Stimulated activated CD4-positive, alpha-beta T cell treated with anti-CD3 and anti-CD28 coated beads, Interleukin-12 subunit alpha, Interleukin-12 subunit beta, amount 100 ng/mL, for 4 hours (primary cell): ENCODE data around the gene IFNL3.
"Not testable (repeated sequence)": the region's sequence is repeated elsewhere in the genome, so short reads cannot be mapped to it uniquely, and the experiment has no call there.

Source experiments
- DNase-seq: peaks from one replicate; pipeline ENCODE4 v3.0.0-alpha.2; 2020

Gene IFNL3

DNA sequence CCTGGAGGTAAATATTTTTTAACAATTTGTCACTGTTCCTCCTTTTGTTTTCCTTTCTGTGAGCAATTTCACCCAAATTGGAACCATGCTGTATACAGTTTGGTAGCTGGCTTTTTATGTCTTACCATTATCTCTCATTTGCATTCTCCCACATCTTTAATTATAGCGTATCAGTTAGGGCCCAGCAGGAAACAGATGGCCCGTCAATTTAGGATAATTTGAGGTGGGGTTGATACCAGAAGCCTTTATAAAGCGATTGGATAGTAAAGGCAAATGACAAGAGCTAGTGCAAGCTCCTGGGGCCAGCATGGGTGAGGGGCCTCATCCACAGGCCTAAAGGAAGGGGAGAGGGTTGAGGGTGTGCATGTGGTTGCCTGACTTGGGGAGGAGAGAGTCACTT lies 7.7 kb upstream of the IFNL3 start:
- no peak for DNase-seq

DNA sequence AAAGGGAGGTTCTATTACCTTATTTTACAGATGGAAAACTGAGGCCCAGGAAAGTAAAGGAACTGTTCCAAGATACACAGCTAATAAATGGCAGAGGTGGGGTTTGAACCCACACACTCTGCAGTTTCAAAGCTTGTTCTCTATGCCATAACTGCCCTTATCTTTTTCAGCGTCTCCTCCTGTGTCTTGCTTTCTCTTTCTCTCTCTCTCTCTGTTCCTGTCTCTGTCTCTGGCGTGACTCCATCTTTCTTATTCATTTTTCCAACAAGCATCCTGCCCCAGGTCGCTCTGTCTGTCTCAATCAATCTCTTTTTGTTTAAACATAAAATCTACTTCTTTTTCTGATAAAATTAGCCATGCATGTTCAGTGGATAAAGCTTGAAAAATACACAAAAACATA lies 7.0 kb upstream of the IFNL3 start:
- DNase-seq, result no peak

DNA sequence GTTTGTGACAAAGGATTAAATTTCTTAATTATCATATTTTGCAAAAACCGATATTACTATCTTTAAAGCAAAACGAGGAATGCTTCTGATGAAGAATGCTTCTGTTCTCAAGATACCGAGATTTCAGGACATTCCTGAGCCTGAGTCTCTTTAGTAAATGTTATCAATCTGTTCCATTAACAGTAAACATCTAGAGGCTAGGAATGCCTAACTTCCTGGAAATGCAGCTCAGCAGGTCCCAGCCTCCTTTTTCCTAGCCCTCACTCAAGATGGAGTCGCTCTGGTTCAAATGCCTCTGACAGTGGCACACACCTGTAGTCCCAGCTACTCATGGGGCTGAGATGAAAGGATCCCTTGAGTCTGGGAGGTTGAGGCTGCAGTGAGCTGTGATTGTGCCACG lies 6.3 kb upstream of the IFNL3 start:
- no peak for DNase-seq

DNA sequence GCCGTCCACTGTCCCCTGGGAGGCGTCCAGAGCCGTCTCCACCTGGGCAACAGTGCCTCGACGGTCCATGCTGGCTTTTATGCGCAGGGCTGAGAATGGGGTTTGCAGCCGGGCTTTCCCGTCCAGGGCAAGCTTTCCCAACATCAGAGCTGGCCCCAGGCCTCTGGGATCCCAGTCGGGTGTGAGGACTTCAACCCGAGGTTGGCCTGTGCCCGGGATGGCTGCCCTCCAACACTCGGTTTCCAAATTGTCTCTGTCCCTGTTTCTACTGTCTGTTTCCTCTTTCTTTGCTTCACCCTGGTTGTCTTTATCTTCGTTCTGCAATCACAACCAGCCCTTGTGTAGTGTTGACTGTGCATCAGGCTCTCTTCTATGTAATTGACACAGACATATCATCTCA lies 4.0 kb upstream of the IFNL3 start, which contains the start of gene IFNL4:
TSS of gene IFNL4 (minus strand) at position 51 of the 400 bp plus-strand sequence.
- DNase-seq, result no peak

DNA sequence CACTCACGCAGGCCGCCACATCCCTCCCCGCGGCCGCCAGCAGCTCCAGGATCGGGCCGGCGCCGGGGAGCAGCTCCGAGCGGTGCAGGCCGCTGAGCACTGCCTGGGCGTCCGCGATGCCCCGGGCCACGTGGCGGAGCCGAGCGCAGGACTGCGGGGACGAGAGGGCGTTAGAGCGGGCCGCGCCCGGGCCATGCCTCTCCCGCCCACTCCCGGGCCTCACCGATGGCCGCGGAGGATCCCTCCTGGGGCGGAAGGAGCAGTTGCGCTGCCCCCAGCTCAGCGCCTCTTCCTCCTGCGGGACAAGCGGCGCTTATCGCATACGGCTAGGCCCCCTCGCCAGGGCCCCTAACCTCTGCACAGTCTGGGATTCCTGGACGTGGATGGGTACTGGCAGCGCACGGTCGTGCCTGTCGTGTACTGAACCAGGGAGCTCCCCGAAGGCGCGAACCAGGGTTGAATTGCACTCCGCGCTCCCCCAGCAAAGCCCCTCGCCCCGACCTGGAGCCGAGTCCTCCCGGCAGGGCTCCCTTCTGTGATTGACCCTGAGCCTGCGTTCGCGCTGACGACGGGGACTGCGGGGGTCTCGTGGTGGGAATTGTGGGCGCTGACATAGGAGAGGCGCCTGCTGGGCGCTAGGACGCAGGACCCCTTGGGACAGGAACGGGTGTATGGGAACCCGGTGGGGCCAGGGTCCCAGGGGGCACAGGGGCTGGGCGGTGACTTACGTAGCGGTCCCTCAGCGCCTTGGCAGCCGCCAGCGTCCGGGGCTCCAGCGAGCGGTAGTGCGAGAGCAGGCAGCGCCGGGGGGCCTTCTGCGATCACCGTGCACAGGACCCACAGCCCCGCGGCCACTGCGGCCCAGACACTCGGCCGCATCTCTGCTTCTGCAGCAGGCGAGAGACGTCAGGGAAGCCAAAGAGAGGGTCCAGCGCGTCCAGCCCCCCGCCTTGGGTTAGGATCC lies 3.2 kb upstream of the IFNL3 start:
- DNase-seq, result no peak

DNA sequence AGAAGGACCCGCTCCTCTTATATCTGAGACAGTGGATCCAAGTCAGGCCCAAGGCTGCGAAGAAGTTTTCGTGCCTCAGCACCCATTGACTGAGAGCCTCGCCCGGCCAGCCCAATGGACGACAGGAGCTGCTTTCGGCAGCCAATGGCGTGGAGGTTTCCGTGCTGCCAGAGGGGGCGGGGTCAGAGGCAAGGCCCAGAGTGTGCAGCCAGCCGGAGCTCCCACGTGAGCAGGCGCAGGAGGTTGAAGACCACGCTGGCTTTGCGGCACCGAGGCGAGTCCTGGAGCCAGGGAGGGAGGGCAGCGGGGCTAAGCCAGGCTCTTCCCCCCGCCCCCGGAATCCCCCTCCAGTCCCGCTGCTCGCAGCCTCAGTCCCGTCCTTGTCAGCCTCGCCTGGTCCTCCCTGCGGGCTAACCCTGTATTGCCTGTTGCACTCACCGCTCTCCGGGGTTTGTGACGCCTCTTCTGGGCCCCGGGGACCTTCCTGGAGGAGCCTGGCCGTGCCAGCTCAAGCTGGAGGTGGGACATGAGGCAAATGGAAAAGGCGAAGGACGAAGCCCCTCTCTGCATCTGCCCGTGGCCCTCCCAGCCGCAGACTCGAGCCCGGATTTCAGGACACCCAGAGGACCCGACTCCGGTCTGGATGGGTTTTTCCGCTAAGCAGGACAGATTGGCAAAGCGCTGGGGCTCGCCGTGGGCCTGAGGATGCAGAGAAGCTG lies 2.3 kb upstream of the IFNL3 start:
- no peak for DNase-seq

DNA sequence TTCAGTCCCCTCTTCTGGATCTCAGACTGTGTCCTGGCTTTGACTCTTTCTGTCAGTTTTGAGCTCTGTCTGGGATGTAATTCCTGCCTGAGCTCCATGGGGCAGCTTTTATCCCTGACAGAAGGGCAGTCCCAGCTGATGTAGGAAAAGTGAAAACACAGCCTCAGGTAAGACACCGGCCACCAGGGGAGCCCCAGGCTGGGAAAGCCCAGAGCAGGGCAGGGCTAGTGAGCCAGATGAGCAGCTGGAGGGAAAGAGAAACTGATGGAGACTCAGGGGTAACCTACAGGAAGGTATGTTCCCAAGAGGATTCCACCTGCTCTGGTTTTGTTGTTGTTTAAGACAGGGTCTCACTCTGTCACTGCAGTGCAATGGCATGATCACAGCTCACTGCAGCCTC lies 360 bp upstream of the IFNL3 start:
- not testable (repeated sequence) for DNase-seq

DNA sequence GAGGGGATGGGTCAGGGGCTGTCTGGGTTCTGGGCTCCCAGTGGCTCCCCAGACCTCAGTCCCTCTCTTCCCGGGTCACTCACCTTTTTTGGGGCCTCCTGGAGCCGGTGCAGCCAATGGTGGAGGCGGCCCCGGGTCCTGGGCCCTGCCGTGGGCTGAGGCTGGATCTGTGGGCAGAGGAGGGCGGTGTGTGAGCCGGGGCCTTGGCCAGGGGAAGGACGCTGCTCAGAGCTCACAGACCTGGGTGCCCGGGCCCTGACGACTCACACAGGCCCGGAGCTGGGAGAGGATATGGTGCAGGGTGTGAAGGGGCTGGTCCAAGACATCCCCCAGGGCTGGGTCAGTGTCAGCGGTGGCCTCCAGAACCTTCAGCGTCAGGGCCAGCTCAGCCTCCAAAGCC lies 1.1 kb downstream of the IFNL3 start:
- not testable (repeated sequence) for DNase-seq

DNA sequence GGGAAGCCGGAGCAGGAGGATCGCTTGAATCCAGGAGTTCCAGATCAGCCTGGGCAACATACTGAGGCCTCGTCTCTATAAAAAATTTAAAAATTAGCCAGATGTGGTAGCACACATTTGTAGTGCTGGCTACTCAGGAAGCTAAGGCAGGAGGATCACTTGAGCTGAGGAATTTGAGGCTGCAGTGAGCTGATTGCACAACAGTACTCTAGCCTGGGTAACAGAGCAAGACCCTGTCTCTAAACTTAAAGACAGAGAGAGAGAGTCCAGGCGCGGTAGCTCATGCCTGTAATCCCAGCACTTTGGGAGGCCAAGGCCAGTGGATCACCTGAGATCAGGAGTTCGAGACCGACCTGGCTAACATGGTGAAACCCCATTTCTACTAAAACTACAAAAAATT lies 4.4 kb downstream of the IFNL3 start:
- no peak for DNase-seq

DNA sequence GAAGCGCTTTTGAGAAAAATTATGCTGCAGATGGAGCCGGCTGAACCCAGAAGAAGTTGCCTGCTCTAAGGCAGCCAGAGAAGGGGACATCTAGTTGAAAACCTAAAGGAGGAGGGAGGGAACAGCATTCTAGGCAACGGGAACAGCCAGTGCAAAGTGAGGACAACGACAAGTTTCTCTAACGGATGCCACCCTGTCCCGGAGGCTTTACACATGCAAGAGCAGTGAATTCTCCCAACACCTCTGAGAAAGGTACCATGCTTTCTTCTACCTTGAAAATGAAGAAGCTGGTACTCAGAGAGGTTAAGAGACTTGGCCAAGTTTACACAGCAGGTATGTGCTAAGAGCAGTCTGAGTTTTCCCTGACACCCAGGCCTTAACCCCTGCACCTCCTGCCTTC lies 5.9 kb downstream of the IFNL3 start:
- no peak for DNase-seq

DNA sequence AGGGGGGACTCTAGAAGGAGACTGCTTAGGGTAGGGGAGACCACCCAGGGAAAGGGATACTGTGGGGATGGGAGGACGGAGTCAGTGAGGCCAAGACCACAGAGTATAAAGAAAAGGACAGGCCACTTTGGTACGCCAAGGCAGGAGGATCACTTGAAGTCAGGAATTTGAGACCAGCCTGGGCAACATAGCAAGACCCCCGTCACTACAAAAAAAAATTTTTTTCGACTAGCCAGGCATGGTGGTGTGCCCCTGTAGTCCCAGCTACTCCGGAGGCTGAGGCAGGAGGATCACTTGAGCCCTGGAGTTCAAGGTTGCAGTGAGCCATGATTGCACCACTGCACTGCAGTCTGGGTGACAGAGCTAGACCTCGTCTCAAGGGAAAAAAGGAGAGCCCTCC lies 6.6 kb downstream of the IFNL3 start:
- no peak for DNase-seq

DNA sequence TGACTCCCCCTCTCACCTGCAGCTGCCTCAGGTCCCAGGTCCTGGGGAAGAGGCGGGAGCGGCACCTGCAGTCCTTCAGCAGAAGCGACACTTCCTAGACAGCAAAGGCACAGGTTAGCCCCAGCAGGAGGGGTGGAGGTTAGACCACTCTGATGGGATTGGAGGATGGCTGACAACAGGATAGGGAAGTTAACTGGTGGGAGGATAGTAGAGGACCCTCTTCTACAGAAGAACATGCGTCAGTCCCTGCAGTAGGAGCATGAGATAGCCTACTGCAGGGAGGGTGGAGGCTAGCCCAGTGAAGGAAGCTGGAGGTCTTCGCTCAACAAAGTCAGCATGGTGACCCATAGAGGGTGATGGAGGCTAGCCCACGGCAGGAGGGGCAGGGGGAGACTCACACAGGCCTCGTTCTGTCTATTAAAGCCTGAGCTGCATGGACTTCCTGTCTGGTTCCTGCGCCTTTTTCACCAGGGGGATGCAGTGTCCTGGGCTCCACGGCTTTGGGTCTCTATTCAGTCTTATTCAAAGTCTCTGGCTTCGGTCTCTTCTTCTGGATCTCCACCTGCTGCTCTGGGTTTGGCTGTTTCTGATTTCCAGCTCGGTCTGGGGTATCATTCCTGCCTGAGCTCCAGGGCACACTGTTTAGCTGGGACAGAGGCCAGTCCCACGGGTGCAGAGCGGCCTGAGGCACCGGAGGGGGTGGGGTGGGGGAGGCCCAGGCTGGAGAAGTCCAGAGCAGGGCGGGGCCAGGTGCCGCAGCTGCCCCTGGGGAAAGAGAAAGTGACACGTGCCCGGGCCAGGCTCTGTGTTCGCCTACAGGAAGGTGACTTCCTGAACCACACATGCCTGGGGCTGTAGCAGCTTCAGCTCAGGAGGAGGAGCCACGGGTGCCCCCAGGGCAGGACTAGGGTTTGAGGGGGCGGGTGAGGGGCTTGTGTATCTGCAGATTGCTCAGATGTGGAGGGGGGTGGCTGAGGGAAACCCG lies 7.3 kb downstream of the IFNL3 start:
- peak; percentile 48 for DNase-seq

DNA sequence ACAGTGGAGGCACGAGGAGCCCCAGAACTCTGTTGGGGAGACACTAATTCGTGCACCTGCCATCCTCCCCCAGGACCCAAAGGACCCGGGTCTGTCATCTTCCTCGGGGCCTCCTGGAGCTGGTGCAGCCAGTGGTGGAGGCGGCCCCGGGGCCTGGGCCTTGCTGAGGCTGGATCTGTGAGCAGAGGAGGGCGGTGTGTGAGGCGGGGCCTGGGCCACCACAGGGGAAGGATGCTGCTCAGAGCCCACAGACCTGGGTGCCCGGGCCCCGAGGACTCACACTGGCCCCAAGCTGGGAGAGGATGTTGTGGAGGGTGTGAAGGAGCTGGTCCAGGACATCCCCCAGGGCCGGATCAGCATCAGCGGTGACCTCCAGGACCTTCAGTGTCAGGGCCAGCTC lies 8.3 kb downstream of the IFNL3 start:
- no peak for DNase-seq

DNA sequence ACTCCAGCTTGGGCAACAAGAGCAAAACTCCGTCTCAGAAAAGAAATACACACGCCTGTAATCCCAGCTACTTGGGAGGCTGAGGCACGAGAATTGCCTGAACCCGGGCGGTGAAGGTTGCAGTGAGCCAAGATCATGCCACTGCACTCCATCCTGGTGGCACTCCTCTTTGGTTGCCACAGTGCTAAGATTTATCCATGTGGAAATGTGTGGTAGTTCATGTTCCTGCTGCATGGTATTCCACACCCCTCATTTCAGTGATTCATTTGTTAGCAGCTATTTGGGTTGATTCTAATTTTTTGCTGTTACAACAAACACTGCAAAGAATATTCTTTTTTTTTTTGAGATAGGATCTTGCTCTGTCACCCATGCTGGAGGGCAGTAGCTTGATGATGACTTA lies 12.1 kb downstream of the IFNL3 start:
- no peak for DNase-seq

DNA sequence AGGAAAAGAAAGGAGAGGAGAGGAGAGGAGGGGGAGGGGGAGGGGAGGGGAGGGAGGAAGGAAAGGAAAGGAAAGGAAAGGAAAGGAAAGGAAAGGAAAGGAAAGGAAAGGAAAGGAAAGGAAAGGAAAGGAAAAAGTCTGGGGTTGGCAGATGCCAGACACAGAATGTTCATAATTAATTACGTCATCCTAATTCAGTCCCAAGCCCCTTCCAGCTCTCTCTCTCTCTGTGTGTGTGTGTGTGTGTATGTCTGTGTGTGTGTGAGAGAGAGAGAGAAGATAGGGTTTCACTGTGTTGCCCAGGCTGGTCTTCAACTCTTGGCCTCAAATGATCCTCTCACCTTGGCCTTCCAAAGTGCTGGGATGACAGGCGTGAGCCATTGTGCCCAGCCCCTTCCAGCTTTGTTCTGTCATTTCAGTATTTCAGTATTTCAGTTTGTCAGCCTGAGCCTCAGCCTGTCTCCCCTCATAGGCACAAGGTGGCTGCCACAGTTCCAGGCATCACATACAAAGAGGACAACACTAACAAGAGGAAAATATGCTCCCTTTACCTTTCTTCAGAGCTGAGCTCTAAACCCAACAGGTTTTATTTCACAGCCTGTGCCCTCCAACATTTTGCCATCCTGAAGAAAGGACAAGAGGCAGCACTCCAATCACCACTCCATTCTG lies 14.6 kb downstream of the IFNL3 start:
- DNase-seq, result no peak

DNA sequence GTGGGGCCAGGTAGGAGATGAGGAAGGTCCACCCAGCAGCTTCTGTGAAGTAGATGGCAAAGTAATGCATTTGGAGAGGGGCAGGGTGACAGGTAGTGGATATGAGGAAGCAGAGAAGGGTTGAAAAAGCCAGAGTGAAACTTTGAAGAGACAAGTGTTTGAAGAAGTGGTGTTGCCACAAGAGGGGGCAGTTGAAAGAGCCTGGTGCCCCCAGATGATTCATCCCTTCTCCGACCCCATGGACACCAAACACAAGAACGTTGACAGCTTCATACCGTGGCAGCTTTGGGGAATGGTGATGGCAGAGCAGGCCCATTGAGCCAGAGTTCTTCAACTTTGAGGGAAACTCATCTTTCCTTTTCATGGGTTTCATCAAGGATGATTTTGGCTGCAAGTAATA lies 19.9 kb downstream of the IFNL3 start:
- DNase-seq, result no peak

DNA sequence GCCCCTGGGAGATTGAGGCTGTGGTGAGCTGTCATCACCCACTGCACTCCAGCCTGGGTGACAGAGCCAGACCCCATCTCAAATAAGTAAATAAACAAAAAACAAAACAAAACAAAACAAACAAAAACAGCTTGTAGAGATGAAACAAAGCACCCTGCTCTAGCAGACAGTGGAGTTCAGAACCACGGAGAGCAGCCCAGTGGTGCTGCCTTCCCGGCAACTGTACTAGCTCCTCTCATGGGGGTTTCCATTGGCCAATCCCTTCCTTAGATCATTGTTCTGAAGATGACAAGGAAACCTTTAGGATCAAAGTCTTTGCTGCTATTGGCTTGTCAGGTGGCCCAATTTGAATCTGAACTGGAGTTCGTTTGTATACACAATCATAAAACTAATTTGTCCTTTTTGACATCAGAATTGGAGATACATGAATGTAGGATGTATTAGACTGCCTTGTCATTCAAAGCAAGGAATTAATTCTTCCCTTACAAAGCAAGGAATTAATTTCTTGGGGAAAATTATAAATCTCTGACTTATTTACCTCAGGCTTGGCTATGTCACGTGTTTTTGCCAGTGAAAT lies 21.0 kb downstream of the IFNL3 start:
- DNase-seq, result no peak

DNA sequence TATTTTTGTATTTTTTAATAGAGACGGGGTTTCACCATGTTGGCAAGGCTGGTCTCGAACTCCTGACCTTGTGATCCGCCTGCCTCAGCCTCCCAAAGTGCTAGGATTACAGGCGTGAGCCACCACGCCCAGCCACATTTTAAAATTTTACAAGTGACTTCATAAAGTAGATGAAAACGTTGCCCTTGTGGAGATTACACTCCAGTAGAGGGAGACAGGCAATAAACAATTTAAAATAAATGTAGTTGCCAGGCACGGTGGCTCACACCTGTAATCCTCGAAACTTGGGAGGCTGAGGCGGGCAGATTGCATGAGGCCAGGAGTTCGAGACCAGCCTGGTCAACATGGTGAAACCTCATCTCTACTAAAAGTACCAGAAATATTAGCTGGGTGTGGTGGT lies 25.7 kb downstream of the IFNL3 start:
- DNase-seq, result not testable (repeated sequence)

DNA sequence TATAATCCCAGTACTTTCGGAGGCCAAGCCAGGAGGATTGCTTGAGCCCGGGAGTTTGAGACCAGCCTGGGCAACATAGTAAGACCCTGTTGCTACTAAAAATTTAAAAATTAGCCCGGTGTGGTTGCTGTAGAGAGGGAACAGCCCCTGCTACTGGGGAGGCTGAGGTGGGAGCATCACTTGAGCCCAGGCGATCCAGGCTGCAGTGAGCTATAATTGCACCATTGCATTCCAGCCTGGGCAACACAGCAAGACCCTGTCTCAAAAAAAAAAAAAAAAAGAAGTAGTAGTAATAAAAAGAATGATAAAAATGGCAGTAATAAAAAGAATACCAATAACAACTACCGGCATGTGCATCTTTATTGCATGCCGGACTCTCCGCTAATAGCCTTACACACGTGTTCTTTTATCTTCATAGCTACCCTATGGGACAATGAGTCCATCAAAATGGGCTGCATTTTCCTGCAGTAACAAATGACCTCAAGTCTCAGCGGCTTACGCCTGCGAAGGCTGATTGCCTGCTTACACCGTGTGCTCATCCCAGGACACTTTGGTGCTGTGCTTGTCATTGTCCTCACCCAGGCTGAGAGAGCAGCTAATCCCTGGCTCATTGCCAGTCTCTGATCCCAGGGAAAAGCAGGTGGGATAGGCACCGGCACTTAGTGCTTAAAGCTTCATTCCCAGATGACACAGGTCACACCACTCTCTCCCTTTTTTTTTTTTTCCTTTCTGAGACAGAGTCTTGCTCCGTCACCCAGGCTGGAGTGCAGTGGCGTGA lies 26.4 kb downstream of the IFNL3 start:
- no peak for DNase-seq

DNA sequence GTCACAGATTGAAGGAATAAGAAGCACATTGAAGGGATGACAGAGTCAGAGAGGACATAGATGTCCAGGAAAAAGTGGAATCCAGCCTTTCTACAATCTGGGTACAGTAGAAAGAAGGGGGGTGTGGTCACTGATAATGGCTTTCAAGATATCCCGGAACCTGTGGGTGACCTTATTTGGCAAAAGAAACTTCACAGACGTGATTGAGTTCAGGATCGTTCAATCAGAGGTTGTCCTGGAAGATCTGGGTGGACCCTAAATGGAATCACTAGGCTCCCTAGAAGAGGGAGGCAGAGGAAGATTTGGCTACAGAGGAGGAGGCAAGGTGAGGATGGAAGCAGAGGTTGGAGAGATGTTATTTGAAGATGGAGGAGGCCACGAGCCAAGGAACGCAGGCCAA lies 27.7 kb downstream of the IFNL3 start:
- no peak for DNase-seq

DNA sequence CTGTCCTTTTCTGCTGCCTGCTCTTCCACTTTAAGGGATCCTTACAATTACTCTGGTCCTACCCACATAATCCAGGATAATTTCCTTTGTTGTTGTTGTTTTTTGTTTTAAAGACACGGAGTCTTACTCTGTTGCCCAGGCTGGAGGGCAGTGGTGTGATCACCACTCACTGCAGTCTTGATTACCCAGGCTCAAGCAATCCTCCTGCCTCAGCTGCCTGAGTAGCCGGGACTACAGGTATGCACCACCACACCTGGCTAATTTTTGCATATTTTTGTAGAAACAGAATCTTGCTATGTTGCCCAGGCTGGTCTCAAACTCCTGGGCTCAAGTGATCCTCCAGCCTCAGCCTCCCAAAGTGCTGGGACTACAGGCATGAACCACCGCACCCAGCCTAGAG lies 29.5 kb downstream of the IFNL3 start:
- not testable (repeated sequence) for DNase-seq
